ENCODE data around the gene SELENOS.
A peak's percentile ranks its signal among the peaks of the same experiment; 100 is the strongest.

SELENOS gene

GRCh38 chr15:101275018-101275417 lies 2.3 kb downstream of the SELENOS start:
- DNase-seq = no peak

- no peak for DNase-seq
These were observed 3.8 kb downstream of the SELENOS start for GRCh38 chr15:101273534-101273933.

- DNase-seq = no peak
These were observed 4.7 kb downstream of the SELENOS start for GRCh38 chr15:101272584-101272983.

GRCh38 chr15:101269479-101270223 lies 7.6 kb downstream of the SELENOS start:
- DNase-seq = no peak

GRCh38 chr15:101267320-101268104 lies 9.8 kb downstream of the SELENOS start:
- no peak for DNase-seq

- DNase-seq = no peak
These were observed 10.5 kb downstream of the SELENOS start for GRCh38 chr15:101266787-101267186.

GRCh38 chr15:101266034-101266433 lies 11.3 kb downstream of the SELENOS start:
- no peak for DNase-seq

- DNase-seq = no peak
These were observed 12.2 kb downstream of the SELENOS start for GRCh38 chr15:101264911-101265641.

GRCh38 chr15:101264011-101264410 lies 13.3 kb downstream of the SELENOS start:
- no peak for DNase-seq

- no peak for DNase-seq
These were observed 14.7 kb downstream of the SELENOS start for GRCh38 chr15:101262551-101262950.

GRCh38 chr15:101258238-101259144 lies 18.8 kb downstream of the SELENOS start:
- peak; percentile 55 for DNase-seq

- no peak for DNase-seq
These were observed 20.5 kb downstream of the SELENOS start for GRCh38 chr15:101256757-101257156.

- no peak for DNase-seq
These were observed 21.6 kb downstream of the SELENOS start for GRCh38 chr15:101255615-101256241.

GRCh38 chr15:101255051-101255395 lies 22.3 kb downstream of the SELENOS start:
- no peak for DNase-seq

GRCh38 chr15:101254157-101255050 lies 22.9 kb downstream of the SELENOS start:
- DNase-seq = no peak

GRCh38 chr15:101252836-101253235 lies 24.4 kb downstream of the SELENOS start:
- no peak for DNase-seq

GRCh38 chr15:101251830-101252820 lies 25.2 kb downstream of the SELENOS start, which contains the start of gene CHSY1:
Gene CHSY1 (minus strand): TSS chr15:101252048. CDS start chr15:101251456, 592 bp downstream.
- DNase-seq = peak; percentile 95

- peak; percentile 45 for DNase-seq
These were observed 26.1 kb downstream of the SELENOS start for GRCh38 chr15:101250873-101251829.

Data from NK-92 treated with Interleukin-12 subunit alpha and Interleukin-12 subunit beta, amount 100 ng/mL, for 24 hours (cell line).